ENCODE data around the gene ANGPT4. TPM values are rescaled to one million over a fixed set of nuclear protein-coding genes. Genes with fewer than 3 reads are reported as not detected.

The ANGPT4 gene
- total and polyA plus RNA-seq, 2 of the 8 experiments (the other 6 are each of a cell fraction or from before 2014, with no cell fraction given) = 0.07 to 0.33 TPM

- Histone ChIP-seq H3K23me2 (ENCODE audit: low read depth, low read length) (no peaks in the 10 kb centered on the region), H2BK12ac (ENCODE audit: low read depth, low read length) (no peak overlapping the region), H2BK20ac (ENCODE audit: low read length) (no peak overlapping the region), H3K27ac (ENCODE audit: low read depth, low read length) (no peak overlapping the region), H4K8ac (ENCODE audit: extremely low read depth, insufficient read depth, low read length) (no peak overlapping the region), H2BK15ac (ENCODE audit: low read length) (no peak overlapping the region), H2BK120ac (replicated peaks; ENCODE audit: low read depth, low read length) (no peak overlapping the region), H2AFZ (ENCODE audit: low read length) (no peak overlapping the region), H3K79me1 (ENCODE audit: low read depth, low read length) (no peaks in the 10 kb centered on the region), H3K27me3 (replicated peaks in 1 of 4; ENCODE audit: control insufficient read depth in 3 of 4, extremely low read depth in 1 of 4, insufficient read depth in 3 of 4, low read length in 3 of 4) (no peaks in the 10 kb centered on the region), H4K91ac (replicated peaks; ENCODE audit: insufficient read length, low read length) (no peak overlapping the region), H3K4me1 (replicated peaks in 1 of 4; ENCODE audit: control insufficient read depth in 3 of 4, insufficient read depth in 4 of 4, low read length in 3 of 4) (peaks cover 0 to 14% (median 8%) of the 10 kb centered on the region in 4 experiments; a peak in 5 of 7 replicates), H3K36me3 (ENCODE audit: control insufficient read depth in 2 of 4, insufficient read depth in 4 of 4, low read length in 3 of 4) (no peaks in the 10 kb centered on the region), H3K23ac (ENCODE audit: insufficient read length) (no peak overlapping the region), H3K4ac (replicated peaks; ENCODE audit: insufficient read length, low read depth, low read length) (no peak overlapping the region), H4K5ac (ENCODE audit: insufficient read length, low read depth, low read length) (no peak overlapping the region), H3K18ac (ENCODE audit: extremely low read depth, low read length) (no peak overlapping the region), H3K9ac (replicated peaks in 1 of 4; ENCODE audit: extremely low read depth in 1 of 4, low read depth in 3 of 4, low read length in 3 of 4) (no peak overlapping the region), H3K4me3 (ENCODE audit: extremely low read depth in 1 of 4, insufficient read depth in 2 of 4, low read depth in 3 of 4, low read length in 4 of 4) (no peak overlapping the region), H2BK5ac (ENCODE audit: low read depth, low read length) (no peak overlapping the region), H3K79me2 (ENCODE audit: control insufficient read depth in 1 of 2, insufficient read depth in 2 of 2, low read length in 2 of 2) (no peaks in the 10 kb centered on the region), H4K20me1 (replicated peaks in 1 of 2; ENCODE audit: control insufficient read depth in 1 of 2, insufficient read depth in 2 of 2, low read length in 2 of 2) (no peaks in the 10 kb centered on the region), H3K14ac (ENCODE audit: insufficient read length) (no peak overlapping the region), H3K56ac (replicated peaks; ENCODE audit: insufficient read length, low read depth, low read length) (no peak overlapping the region), H3K9me3 (ENCODE audit: insufficient read depth in 2 of 2, low read depth in 1 of 2, low read length in 1 of 2) (no peaks in the 10 kb centered on the region), H2AK5ac (ENCODE audit: low read depth, low read length) (no peak overlapping the region), H3K4me2 (ENCODE audit: insufficient read depth in 1 of 2, low read depth in 2 of 2, low read length in 2 of 2) (no peak overlapping the region)
- FAIRE-seq = no peak
- no peak for DNase-seq (ENCODE audit: low read depth in 1 of 2, low spot score in 2 of 2)
- CTCF ChIA-PET (ENCODE audit: partially characterized antibody) = interaction anchor here (8.5 kb wide), 1 partner anchor 14 kb away, joined by 83 read pairs; no protein-coding TSS in a partner anchor
- POLR2A ChIA-PET (ENCODE audit: partially characterized antibody) = interaction anchor here (0.8 kb wide), 1 partner anchor 28 kb away, joined by 3 read pairs; no protein-coding TSS in a partner anchor
- 92% methylated on average over 7 of the region's 7 CpGs; no CpG with 5 or more reads in 1 of the 2 experiments for WGBS, 2 experiments (ENCODE audit: extremely low coverage in 1 of 2, insufficient coverage in 1 of 2, insufficient read length in 1 of 2, insufficient replicate concordance in 2 of 2, low coverage in 1 of 2, low lambda C conversion rate in 2 of 2, missing lambda C conversion rate in 1 of 2)
- TF ChIP-seq RNF2 (IDR thresholded peaks at IDR 0.05; ENCODE audit: borderline replicate concordance, low read depth, low read length, missing control alignments, poor library complexity, severe bottlenecking) (no peak), EP300 (IDR thresholded peaks at IDR 0.05; ENCODE audit: borderline replicate concordance in 1 of 2, low read depth in 2 of 2, low read length in 2 of 2) (no peak), PHF8 (conservative IDR thresholded peaks at IDR 0.05; ENCODE audit: low read depth, low read length) (no peak), YY1 (IDR thresholded peaks at IDR 0.05; ENCODE audit: low read depth, low read length) (no peak), SUZ12 (IDR thresholded peaks at IDR 0.05; ENCODE audit: low read length) (no peak), POLR2A (IDR thresholded peaks at IDR 0.05; ENCODE audit: control extremely low read depth in 1 of 2, low read depth in 2 of 2, low read length in 2 of 2) (no peak), BCL11A (IDR thresholded peaks at IDR 0.05; ENCODE audit: low read depth in 2 of 2, low read length in 2 of 2) (no peak), CEBPB (IDR thresholded peaks at IDR 0.05; ENCODE audit: low read depth, low read length) (no peak), SP1 (IDR thresholded peaks at IDR 0.05; ENCODE audit: low read depth, low read length) (no peak), KDM4A (IDR thresholded peaks at IDR 0.05; ENCODE audit: low read depth, low read length, severe bottlenecking) (no peak), SIN3A (conservative IDR thresholded peaks at IDR 0.05 in 1 of 2, IDR thresholded peaks at IDR 0.05 in 1 of 2; ENCODE audit: low read depth in 1 of 2, low read length in 2 of 2) (no peak), POLR2AphosphoS5 (IDR thresholded peaks at IDR 0.05; ENCODE audit: low read depth, low read length) (no peak), BRCA1 (IDR thresholded peaks at IDR 0.05; ENCODE audit: low read depth, low read length) (no peak)
Measured at GRCh38 chr20:942611-943010, 26.5 kb upstream of the ANGPT4 start.
